PFSK-1 (cell line): ENCODE results near the gene TESK2.

Experiments
- POLR2AphosphoS5 ChIP-seq: IDR thresholded peaks from 2 replicates; pipeline ENCODE4 v1.6.1; 2012; ENCODE audit warnings: low read depth, mild to moderate bottlenecking, control low read depth, low read length, moderate library complexity
- TAF1 ChIP-seq: IDR thresholded peaks from 2 replicates; pipeline ENCODE4 v1.6.1; 2012; ENCODE audit warnings: low read length, control low read depth, borderline replicate concordance; ENCODE audit not compliant: insufficient read depth
- TF ChIP-seq, protein P1 (sequence below), 2 experiments: IDR thresholded peaks; 2 replicates each; pipeline versions ENCODE4 v1.6.1 to v1.8.0; 2011 to 2012; ENCODE audit warnings: low read depth in 2 of 2, low read length in 2 of 2, control low read depth in 1 of 2, inconsistent platforms in 1 of 2, mild to moderate bottlenecking in 1 of 2, moderate library complexity in 1 of 2; ENCODE audit not compliant: insufficient read depth in 1 of 2

- TF ChIP-seq, protein P1, sequence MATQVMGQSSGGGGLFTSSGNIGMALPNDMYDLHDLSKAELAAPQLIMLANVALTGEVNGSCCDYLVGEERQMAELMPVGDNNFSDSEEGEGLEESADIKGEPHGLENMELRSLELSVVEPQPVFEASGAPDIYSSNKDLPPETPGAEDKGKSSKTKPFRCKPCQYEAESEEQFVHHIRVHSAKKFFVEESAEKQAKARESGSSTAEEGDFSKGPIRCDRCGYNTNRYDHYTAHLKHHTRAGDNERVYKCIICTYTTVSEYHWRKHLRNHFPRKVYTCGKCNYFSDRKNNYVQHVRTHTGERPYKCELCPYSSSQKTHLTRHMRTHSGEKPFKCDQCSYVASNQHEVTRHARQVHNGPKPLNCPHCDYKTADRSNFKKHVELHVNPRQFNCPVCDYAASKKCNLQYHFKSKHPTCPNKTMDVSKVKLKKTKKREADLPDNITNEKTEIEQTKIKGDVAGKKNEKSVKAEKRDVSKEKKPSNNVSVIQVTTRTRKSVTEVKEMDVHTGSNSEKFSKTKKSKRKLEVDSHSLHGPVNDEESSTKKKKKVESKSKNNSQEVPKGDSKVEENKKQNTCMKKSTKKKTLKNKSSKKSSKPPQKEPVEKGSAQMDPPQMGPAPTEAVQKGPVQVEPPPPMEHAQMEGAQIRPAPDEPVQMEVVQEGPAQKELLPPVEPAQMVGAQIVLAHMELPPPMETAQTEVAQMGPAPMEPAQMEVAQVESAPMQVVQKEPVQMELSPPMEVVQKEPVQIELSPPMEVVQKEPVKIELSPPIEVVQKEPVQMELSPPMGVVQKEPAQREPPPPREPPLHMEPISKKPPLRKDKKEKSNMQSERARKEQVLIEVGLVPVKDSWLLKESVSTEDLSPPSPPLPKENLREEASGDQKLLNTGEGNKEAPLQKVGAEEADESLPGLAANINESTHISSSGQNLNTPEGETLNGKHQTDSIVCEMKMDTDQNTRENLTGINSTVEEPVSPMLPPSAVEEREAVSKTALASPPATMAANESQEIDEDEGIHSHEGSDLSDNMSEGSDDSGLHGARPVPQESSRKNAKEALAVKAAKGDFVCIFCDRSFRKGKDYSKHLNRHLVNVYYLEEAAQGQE (IDR thresholded peaks at IDR 0.05; ENCODE audit: insufficient read depth in 1 of 2, low read depth in 2 of 2, low read length in 2 of 2), result peak; percentile 56 to 72; a peak in 3 of 4 replicates
- peak; percentile 100 for TF ChIP-seq POLR2AphosphoS5
- peak; percentile 100 for TF ChIP-seq TAF1
Measured at GRCh38 chr1:45521413-45522323, 30.7 kb upstream of the TESK2 start, which contains the start of gene PRDX1.
